Mesenchymal stem cell (in vitro differentiated cells and primary cell): ENCODE measurements around the gene PIM1.
"Not testable (repeated sequence)": the region's sequence is repeated elsewhere in the genome, so short reads cannot be mapped to it uniquely, and the experiment has no call there.

ENCODE experiments used
- DNase-seq: peaks from one replicate; pipeline ENCODE4 v3.0.0-alpha.2; 2013
- H2AFZ ChIP-seq: one replicate; pipeline ENCODE4 v1.6.1; 2013; ENCODE audit warnings: low read depth, mild to moderate bottlenecking, control low read depth, inconsistent platforms, low read length, moderate library complexity
- H2AK5ac ChIP-seq: 2 replicates; pipeline ENCODE4 v1.6.1; 2013; ENCODE audit warnings: low read length, moderate library complexity, mild to moderate bottlenecking, inconsistent platforms; ENCODE audit not compliant: severe bottlenecking
- H2BK120ac ChIP-seq: one replicate; pipeline ENCODE4 v1.6.1; 2013; ENCODE audit warnings: low read depth, mild to moderate bottlenecking, inconsistent platforms, low read length, moderate library complexity
- H2BK12ac ChIP-seq, 2 experiments: one replicate each; pipeline ENCODE4 v1.6.1; 2013; ENCODE audit warnings: inconsistent platforms in 2 of 2, low read length in 2 of 2, mild to moderate bottlenecking in 2 of 2, moderate library complexity in 2 of 2, control low read depth in 1 of 2
- H2BK15ac ChIP-seq: one replicate; pipeline ENCODE4 v1.6.1; 2013; ENCODE audit warnings: mild to moderate bottlenecking, low read depth, inconsistent platforms; ENCODE audit not compliant: poor library complexity, severe bottlenecking
- H2BK5ac ChIP-seq: 2 replicates; pipeline ENCODE4 v1.6.1; 2013; ENCODE audit warnings: low read depth, mild to moderate bottlenecking, low read length, control low read depth, inconsistent platforms; ENCODE audit not compliant: poor library complexity, severe bottlenecking
- H3K14ac ChIP-seq, 2 experiments: one replicate each; pipeline ENCODE4 v1.6.1; 2013; ENCODE audit warnings: inconsistent platforms in 2 of 2, low read length in 2 of 2, control low read depth in 1 of 2, mild to moderate bottlenecking in 1 of 2, moderate library complexity in 1 of 2
- H3K18ac ChIP-seq, 2 experiments: one replicate each; pipeline ENCODE4 v1.6.1; 2013; ENCODE audit warnings: inconsistent platforms in 2 of 2, low read length in 2 of 2, control low read depth in 1 of 2, low read depth in 1 of 2, mild to moderate bottlenecking in 1 of 2
- H3K23ac ChIP-seq, 2 experiments: one replicate each; pipeline ENCODE4 v1.6.1; 2013; ENCODE audit warnings: inconsistent platforms in 2 of 2, low read length in 2 of 2, mild to moderate bottlenecking in 2 of 2, moderate library complexity in 2 of 2, control low read depth in 1 of 2
- H3K27ac ChIP-seq: 2 replicates; pipeline ENCODE4 v1.5.1; 2013; ENCODE audit warnings: mild to moderate bottlenecking, moderate library complexity, low read length, control low read depth, inconsistent platforms; ENCODE audit not compliant: poor library complexity, severe bottlenecking
- H3K27me3 ChIP-seq, 2 experiments: 2 replicates each; pipeline versions ENCODE4 v1.6.1 to v1.7.0; 2013; ENCODE audit warnings: low read length in 2 of 2, mild to moderate bottlenecking in 2 of 2, moderate library complexity in 2 of 2, control low read depth in 1 of 2, inconsistent platforms in 1 of 2; ENCODE audit not compliant: control insufficient read depth in 1 of 2, insufficient read depth in 1 of 2
- H3K36me3 ChIP-seq, 2 experiments: 2 replicates each; pipeline versions ENCODE4 v1.6.1 to v1.7.0; 2013; ENCODE audit warnings: low read length in 2 of 2, control low read depth in 1 of 2, inconsistent platforms in 1 of 2, low read depth in 1 of 2, mild to moderate bottlenecking in 1 of 2; ENCODE audit not compliant: insufficient read depth in 2 of 2, control insufficient read depth in 1 of 2
- H3K4ac ChIP-seq, 2 experiments: one replicate each; pipeline ENCODE4 v1.6.1; 2013; ENCODE audit warnings: inconsistent platforms in 2 of 2, low read length in 2 of 2, mild to moderate bottlenecking in 2 of 2, moderate library complexity in 2 of 2, control low read depth in 1 of 2, low read depth in 1 of 2
- H3K4me1 ChIP-seq: 2 replicates; pipeline ENCODE4 v1.6.1; 2013; ENCODE audit warnings: low read depth, low read length, control low read depth; ENCODE audit not compliant: control insufficient read depth, insufficient read depth
- H3K4me2 ChIP-seq: 2 replicates; pipeline ENCODE4 v1.6.1; 2013; ENCODE audit warnings: low read length, mild to moderate bottlenecking, inconsistent platforms; ENCODE audit not compliant: poor library complexity, severe bottlenecking
- H3K4me3 ChIP-seq, 2 experiments: 2 replicates each; pipeline versions ENCODE4 v1.5.1 to v1.7.0; 2013; ENCODE audit warnings: low read length in 2 of 2, mild to moderate bottlenecking in 2 of 2, control low read depth in 1 of 2, low read depth in 1 of 2; ENCODE audit not compliant: insufficient read depth in 1 of 2
- H3K79me1 ChIP-seq: replicated peaks from 2 replicates; pipeline ENCODE4 v1.6.1; 2013; ENCODE audit warnings: mild to moderate bottlenecking, control low read depth, low read length, inconsistent platforms; ENCODE audit not compliant: poor library complexity, severe bottlenecking
- H3K9ac ChIP-seq: 2 replicates; pipeline ENCODE4 v1.7.0; 2013; ENCODE audit warnings: mild to moderate bottlenecking, low read length, moderate library complexity
- H3K9me3 ChIP-seq: 2 replicates; pipeline ENCODE4 v1.7.0; 2013; ENCODE audit warnings: mild to moderate bottlenecking, low read length; ENCODE audit not compliant: control insufficient read depth
- H4K8ac ChIP-seq: one replicate; pipeline ENCODE4 v1.6.1; 2013; ENCODE audit warnings: inconsistent platforms, mild to moderate bottlenecking, low read length, moderate library complexity
- H4K91ac ChIP-seq: one replicate; pipeline ENCODE4 v1.6.1; 2013; ENCODE audit warnings: mild to moderate bottlenecking, low read length, inconsistent platforms
- WGBS: methylation state at CpG from one replicate; pipeline ENCODE4 v1.1.7; 2013; ENCODE audit warnings: mixed read lengths; 5-methylcytosine and 5-hydroxymethylcytosine counted together

Gene PIM1

DNA sequence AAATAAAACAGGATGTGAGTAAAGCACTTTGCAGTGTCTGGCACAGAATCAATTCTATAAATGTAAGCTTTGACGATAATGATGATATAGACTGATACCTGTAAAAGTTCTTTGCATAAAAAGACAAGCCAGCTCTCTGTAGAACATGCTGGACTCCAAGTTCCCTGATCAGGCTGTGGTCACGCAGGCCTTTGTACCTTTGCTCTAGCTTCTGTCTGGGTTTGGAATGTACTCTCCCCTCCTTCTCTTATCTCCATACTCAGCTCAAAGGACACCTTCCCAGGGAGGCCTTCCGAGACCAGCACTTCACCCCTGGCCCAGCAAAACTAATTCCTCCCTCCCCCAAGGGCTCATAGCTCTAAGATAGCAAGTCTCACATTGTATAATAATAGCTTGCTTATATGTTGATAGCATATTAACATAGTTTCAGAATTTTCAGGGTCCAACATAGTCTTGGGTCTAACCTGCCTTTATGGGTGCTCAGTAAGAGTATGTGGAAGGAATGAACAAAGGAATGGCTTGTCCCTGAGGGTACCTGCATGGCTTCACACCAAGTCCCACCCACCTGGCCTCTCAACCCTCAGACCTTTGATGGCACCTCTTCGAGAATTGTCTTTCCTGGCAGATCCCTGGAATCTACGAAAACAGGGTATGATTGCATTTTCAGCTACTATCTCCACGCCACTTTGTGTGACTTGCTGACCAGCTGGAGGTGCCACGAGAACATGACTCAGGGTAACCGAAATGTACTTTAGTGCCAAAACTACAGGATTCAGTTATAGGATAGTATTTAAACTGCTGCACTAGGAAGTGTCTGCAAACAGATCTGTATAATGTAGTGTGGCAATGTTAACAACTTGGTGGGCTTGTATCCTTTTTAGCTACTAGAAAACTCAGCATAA, 41.7 kb upstream of the PIM1 start:
- Histone ChIP-seq H3K4ac (peak overlapping the region in 1 of 2 experiments; percentile 53), H3K4me3 (no peak overlapping the region), H2BK12ac (peak overlapping the region in 1 of 2 experiments; percentile 77), H3K4me1 (peaks cover 34% of the 10 kb centered on the region), H4K91ac (no peak overlapping the region), H3K27me3 (no peaks in the 10 kb centered on the region), H2AFZ (no peak overlapping the region), H3K9ac (no peak overlapping the region), H3K79me1 (no peaks in the 10 kb centered on the region), H3K18ac (peak overlapping the region; percentile 37 to 57), H3K27ac (peak overlapping the region; percentile 18), H3K9me3 (no peaks in the 10 kb centered on the region), H3K14ac (no peak overlapping the region), H4K8ac (no peak overlapping the region), H3K36me3 (no peaks in the 10 kb centered on the region), H3K23ac (peak overlapping the region in 1 of 2 experiments; percentile 40), H3K4me2 (no peak overlapping the region), H2BK15ac (peak overlapping the region; percentile 80), H2BK120ac (no peak overlapping the region), H2BK5ac (no peak overlapping the region), H2AK5ac (peak overlapping the region; percentile 89)
- 68% methylated on average over 8 of the region's 8 CpGs for WGBS
- peak; percentile 46 for DNase-seq

DNA sequence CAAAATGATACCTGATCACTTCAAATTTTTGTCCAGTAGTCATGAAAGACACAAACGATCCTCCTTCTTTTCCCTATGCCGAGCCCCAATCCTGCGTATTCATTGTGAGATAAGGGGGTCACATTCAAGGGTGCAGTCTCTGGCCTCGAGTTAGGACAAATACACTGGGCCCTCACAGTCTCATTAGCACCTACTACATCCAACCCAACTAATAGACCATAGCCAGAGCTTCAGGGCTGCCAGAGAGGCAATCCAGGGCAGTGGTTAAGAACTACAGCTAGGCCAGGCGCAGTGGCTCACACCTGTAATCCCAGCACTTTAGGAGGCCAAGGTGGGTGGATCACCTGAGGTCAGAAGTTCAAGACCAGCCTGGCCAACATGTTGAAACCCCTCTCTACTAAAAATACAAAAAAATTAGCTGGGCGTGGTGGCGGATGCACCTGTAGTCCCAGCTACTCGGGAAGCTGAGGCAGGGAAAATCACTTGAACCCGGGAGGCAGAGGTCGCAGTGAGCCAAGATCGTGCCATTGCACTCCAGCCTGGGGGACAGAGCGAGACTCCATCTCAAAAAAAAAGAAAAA, 41.0 kb upstream of the PIM1 start:
- not testable (repeated sequence) for H3K4ac ChIP-seq, H3K23ac ChIP-seq, H3K36me3 ChIP-seq, H3K9me3 ChIP-seq, H3K79me1 ChIP-seq, H2AFZ ChIP-seq, H3K4me2 ChIP-seq, H3K27ac ChIP-seq, H3K4me3 ChIP-seq, H3K14ac ChIP-seq, H4K8ac ChIP-seq, H2BK5ac ChIP-seq, DNase-seq, H3K9ac ChIP-seq, H3K27me3 ChIP-seq, H2BK120ac ChIP-seq
- H3K4me1 ChIP-seq: peaks cover 33% of the 10 kb centered on the region
- H2BK15ac ChIP-seq: peak overlapping the region; percentile 78
- WGBS: 97% methylated on average over 12 of the region's 12 CpGs
- H2BK12ac ChIP-seq: peak overlapping the region in 1 of 2 experiments; percentile 45
- H2AK5ac ChIP-seq: peak overlapping the region; percentile 74
- H3K18ac ChIP-seq: peak overlapping the region in 1 of 2 experiments; percentile 6
- peak overlapping the region; percentile 76 for H4K91ac ChIP-seq

DNA sequence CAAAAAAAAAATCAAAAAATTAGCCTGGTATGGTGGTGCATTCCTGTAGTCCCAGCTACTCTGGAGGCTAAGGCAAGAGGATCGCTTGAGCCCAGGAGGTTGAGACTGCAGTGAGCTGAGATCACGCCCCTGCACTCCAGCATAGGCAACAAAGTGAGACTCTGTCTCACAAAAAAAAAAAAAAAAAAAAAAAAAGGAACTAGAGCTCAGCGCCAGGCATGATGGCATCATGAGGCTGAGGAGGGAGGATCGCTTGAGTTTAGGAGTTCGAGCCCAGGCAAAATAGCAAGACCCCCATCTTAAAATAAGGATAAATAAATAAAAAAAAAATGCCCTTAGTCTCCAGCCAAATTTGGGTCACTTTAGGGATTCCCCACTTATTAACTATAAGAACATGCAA, 40.4 kb upstream of the PIM1 start:
- Histone ChIP-seq H3K9ac (no peak overlapping the region), H2BK120ac (no peak overlapping the region), H3K23ac (no peak overlapping the region), H3K4me1 (peaks cover 39% of the 10 kb centered on the region), H2AFZ (no peak overlapping the region), H3K27me3 (no peaks in the 10 kb centered on the region), H3K4me2 (no peak overlapping the region), H3K18ac (no peak overlapping the region), H3K36me3 (no peaks in the 10 kb centered on the region), H3K4me3 (no peak overlapping the region), H4K8ac (no peak overlapping the region), H2BK12ac (no peak overlapping the region), H3K14ac (no peak overlapping the region), H2AK5ac (no peak overlapping the region), H3K9me3 (no peaks in the 10 kb centered on the region), H4K91ac (no peak overlapping the region), H3K4ac (no peak overlapping the region), H3K27ac (no peak overlapping the region), H2BK15ac (no peak overlapping the region), H2BK5ac (no peak overlapping the region), H3K79me1 (no peaks in the 10 kb centered on the region)
- DNase-seq: no peak
- no CpG with 5 or more reads among the region's 5 CpGs for WGBS

- no peak overlapping the region for H3K4ac ChIP-seq
- no peaks in the 10 kb centered on the region for H3K36me3 ChIP-seq
- H3K9me3 ChIP-seq: no peaks in the 10 kb centered on the region
- H3K4me2 ChIP-seq: no peak overlapping the region
- H3K9ac ChIP-seq: no peak overlapping the region
- H3K23ac ChIP-seq: no peak overlapping the region
- WGBS: 0% methylated on average over 1 of the region's 3 CpGs
- H2AFZ ChIP-seq: no peak overlapping the region
- peak; percentile 75 for DNase-seq
- H2BK15ac ChIP-seq: no peak overlapping the region
- no peaks in the 10 kb centered on the region for H3K27me3 ChIP-seq
- no peak overlapping the region for H3K27ac ChIP-seq
- no peak overlapping the region for H4K91ac ChIP-seq
- no peak overlapping the region for H3K18ac ChIP-seq
- no peak overlapping the region for H3K4me3 ChIP-seq
- no peak overlapping the region for H2BK5ac ChIP-seq
- peak overlapping the region; percentile 26 for H2AK5ac ChIP-seq
- H3K79me1 ChIP-seq: no peaks in the 10 kb centered on the region
- H3K14ac ChIP-seq: no peak overlapping the region
- peak overlapping the region; percentile 19 for H4K8ac ChIP-seq
- peak overlapping the region; percentile 6 to 92 for H2BK12ac ChIP-seq
- peaks cover 39% of the 10 kb centered on the region for H3K4me1 ChIP-seq
- H2BK120ac ChIP-seq: no peak overlapping the region
Measured at GRCh38 chr6:37130704-37131103, 39.2 kb upstream of the PIM1 start.
